ENCODE results near the gene NFYC. TPM values are rescaled to one million over a fixed set of nuclear protein-coding genes. Genes with fewer than 3 reads are reported as not detected.

NFYC gene
- total and polyA plus RNA-seq, 3 experiments from 2014 or later, result 51.3 to 61.6 (median 61.3) TPM

GRCh38 chr1:40661678-40662077, 29.8 kb upstream of the NFYC start:
- no peaks in the 10 kb centered on the region for H3K36me3 Mint-ChIP-seq
- H3K27ac Mint-ChIP-seq, result no peak overlapping the region
- Histone ChIP-seq H3K27ac (ENCODE audit: low read depth, low read length) (no peak overlapping the region), H3K9me3 (ENCODE audit: low read length) (no peaks in the 10 kb centered on the region), H3K27me3 (ENCODE audit: insufficient read depth, low read length, poor library complexity, severe bottlenecking) (no peaks in the 10 kb centered on the region), H3K4me1 (ENCODE audit: insufficient read depth, low read length) (peaks cover 17% of the 10 kb centered on the region), H3K4me3 (ENCODE audit: low read length) (no peak overlapping the region), H3K36me3 (ENCODE audit: insufficient read depth, low read length) (no peaks in the 10 kb centered on the region)
- no peak overlapping the region for H3K4me3 Mint-ChIP-seq
- no peak for DNase-seq
- ChIA-PET CTCF (no interaction called here), POLR2A (interaction anchor here (0.6 kb wide), 1 partner anchor 29 kb away, joined by 3 read pairs; no protein-coding TSS in a partner anchor)
- no peaks in the 10 kb centered on the region for H3K9me3 Mint-ChIP-seq
- H3K27me3 Mint-ChIP-seq, result peaks cover 0 to 1% of the 10 kb centered on the region in 2 donors
- H3K4me1 Mint-ChIP-seq, result peaks cover 18 to 32% (median 20%) of the 10 kb centered on the region in 3 donors

DNA sequence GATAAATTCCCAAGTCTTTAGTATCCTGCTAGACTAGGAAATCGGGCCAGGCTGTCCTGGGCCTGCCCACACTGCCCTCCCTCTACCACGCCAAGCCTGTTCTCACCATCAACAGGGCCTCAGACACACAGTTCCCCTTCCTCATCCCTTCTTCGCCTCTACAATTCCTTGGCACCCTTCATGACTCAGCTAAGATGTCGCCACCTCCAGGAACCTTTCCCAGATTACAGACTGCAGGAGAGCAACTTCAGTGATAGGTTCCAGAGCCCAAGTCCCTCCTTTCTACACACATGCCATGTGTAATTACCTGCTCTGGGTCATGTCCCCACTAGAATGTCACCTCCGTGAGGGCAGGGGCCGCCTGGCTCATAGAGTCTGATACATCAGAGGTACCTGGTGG, 29.4 kb upstream of the NFYC start:
- H3K4me1 Mint-ChIP-seq, result peaks cover 18 to 32% (median 20%) of the 10 kb centered on the region in 3 donors
- CTCF ChIA-PET, result no interaction called here
- no peaks in the 10 kb centered on the region for H3K9me3 Mint-ChIP-seq
- Histone ChIP-seq H3K27ac (ENCODE audit: low read depth, low read length) (no peak overlapping the region), H3K4me3 (ENCODE audit: low read length) (no peak overlapping the region), H3K4me1 (ENCODE audit: insufficient read depth, low read length) (peaks cover 17% of the 10 kb centered on the region), H3K9me3 (ENCODE audit: low read length) (no peaks in the 10 kb centered on the region), H3K36me3 (ENCODE audit: insufficient read depth, low read length) (no peaks in the 10 kb centered on the region), H3K27me3 (ENCODE audit: insufficient read depth, low read length, poor library complexity, severe bottlenecking) (no peaks in the 10 kb centered on the region)
- no peak overlapping the region for H3K4me3 Mint-ChIP-seq
- H3K27me3 Mint-ChIP-seq, result peaks cover 0 to 1% of the 10 kb centered on the region in 2 donors
- POLR2A ChIA-PET, result interaction anchor here (0.6 kb wide), 1 partner anchor 29 kb away, joined by 3 read pairs; no protein-coding TSS in a partner anchor
- no peak for DNase-seq
- H3K27ac Mint-ChIP-seq, result peak overlapping the region in 1 of 8 donors; percentile 81
- H3K36me3 Mint-ChIP-seq, result no peaks in the 10 kb centered on the region

- ChIA-PET CTCF (no interaction called here), POLR2A (no interaction called here)
- H3K4me3 ChIP-seq (ENCODE audit: low read length), result no peak overlapping the region
- DNase-seq, result no peak
- Mint-ChIP-seq H3K27ac (peak overlapping the region in 3 of 8 donors; percentile 15 to 84 (median 79)), H3K4me1 (peaks cover 18 to 34% (median 24%) of the 10 kb centered on the region in 3 donors), H3K27me3 (peaks cover 0 to 1% of the 10 kb centered on the region in 2 donors), H3K36me3 (no peaks in the 10 kb centered on the region), H3K4me3 (peak overlapping the region in 4 of 7 donors; percentile 23 to 76 (median 38)), H3K9me3 (no peaks in the 10 kb centered on the region)
- no peaks in the 10 kb centered on the region for H3K36me3 ChIP-seq (ENCODE audit: insufficient read depth, low read length)
- H3K9me3 ChIP-seq (ENCODE audit: low read length), result no peaks in the 10 kb centered on the region
- H3K27ac ChIP-seq (ENCODE audit: low read depth, low read length), result no peak overlapping the region
- no peaks in the 10 kb centered on the region for H3K27me3 ChIP-seq (ENCODE audit: insufficient read depth, low read length, poor library complexity, severe bottlenecking)
- H3K4me1 ChIP-seq (ENCODE audit: insufficient read depth, low read length), result peaks cover 17% of the 10 kb centered on the region
Measured at GRCh38 chr1:40662864-40663263, 28.6 kb upstream of the NFYC start.

GRCh38 chr1:40663324-40664166, 28.0 kb upstream of the NFYC start:
- Mint-ChIP-seq H3K27me3 (peaks cover 0 to 1% of the 10 kb centered on the region in 2 donors), H3K4me3 (peak overlapping the region in 6 of 7 donors; percentile 35 to 88 (median 53)), H3K9me3 (no peaks in the 10 kb centered on the region), H3K27ac (peak overlapping the region in 4 of 8 donors; percentile 10 to 89 (median 76)), H3K36me3 (no peaks in the 10 kb centered on the region), H3K4me1 (peaks cover 18 to 36% (median 25%) of the 10 kb centered on the region in 3 donors)
- Histone ChIP-seq H3K9me3 (ENCODE audit: low read length) (no peaks in the 10 kb centered on the region), H3K27me3 (ENCODE audit: insufficient read depth, low read length, poor library complexity, severe bottlenecking) (no peaks in the 10 kb centered on the region), H3K4me3 (ENCODE audit: low read length) (no peak overlapping the region), H3K4me1 (ENCODE audit: insufficient read depth, low read length) (peaks cover 17% of the 10 kb centered on the region), H3K36me3 (ENCODE audit: insufficient read depth, low read length) (no peaks in the 10 kb centered on the region), H3K27ac (ENCODE audit: low read depth, low read length) (no peak overlapping the region)
- POLR2A ChIA-PET, result no interaction called here
- CTCF ChIA-PET, result no interaction called here
- DNase-seq, result no peak

DNA sequence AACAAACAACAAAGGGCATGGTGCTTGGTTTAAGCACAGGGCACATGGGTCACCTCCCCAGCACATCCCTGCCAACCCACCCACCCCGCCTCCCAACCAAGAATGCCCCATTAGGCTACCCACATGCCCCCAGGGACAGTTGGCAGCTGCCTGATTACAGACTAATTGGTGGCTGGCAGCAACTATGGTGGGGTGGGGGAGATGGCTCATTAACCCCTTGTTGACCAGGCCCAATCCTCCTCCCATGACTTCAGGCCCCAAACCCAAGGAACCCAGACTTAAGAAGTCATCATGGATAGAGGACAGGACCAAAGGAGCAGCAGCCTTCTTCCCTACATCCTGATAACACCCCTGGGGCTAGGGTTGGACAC, 27.4 kb upstream of the NFYC start:
- CTCF ChIA-PET, result no interaction called here
- POLR2A ChIA-PET, result no interaction called here

DNA sequence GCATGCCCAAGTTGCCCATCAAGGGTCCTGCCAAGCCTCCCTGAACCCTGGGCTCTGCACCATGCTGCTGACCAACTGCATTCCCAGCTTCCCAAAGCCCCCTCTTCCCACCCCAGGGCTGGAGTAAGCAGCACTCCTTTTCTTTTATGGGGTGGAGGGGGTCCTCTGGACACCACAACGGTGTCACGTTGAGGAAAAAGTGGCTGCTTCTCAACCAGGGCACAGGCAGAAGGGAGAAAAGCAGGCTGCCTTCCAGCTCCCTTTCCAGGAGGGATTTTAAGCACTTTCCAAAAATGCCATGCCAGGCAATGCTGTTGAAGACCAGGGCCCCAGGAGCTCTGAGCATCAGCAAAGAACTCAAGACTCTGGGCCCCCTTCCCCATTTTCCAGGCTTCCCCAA, 26.7 kb upstream of the NFYC start:
- H3K36me3 Mint-ChIP-seq, result no peaks in the 10 kb centered on the region

More for the DNA sequence above, 27.4 kb upstream of the NFYC start:
- DNase-seq, result no peak
- peaks cover 0 to 1% of the 10 kb centered on the region in 2 donors for H3K27me3 Mint-ChIP-seq
- H3K4me1 Mint-ChIP-seq, result peaks cover 19 to 42% (median 31%) of the 10 kb centered on the region in 3 donors
- no peaks in the 10 kb centered on the region for H3K9me3 Mint-ChIP-seq
- Histone ChIP-seq H3K36me3 (ENCODE audit: insufficient read depth, low read length) (no peaks in the 10 kb centered on the region), H3K4me1 (ENCODE audit: insufficient read depth, low read length) (peaks cover 17% of the 10 kb centered on the region), H3K9me3 (ENCODE audit: low read length) (no peaks in the 10 kb centered on the region), H3K27me3 (ENCODE audit: insufficient read depth, low read length, poor library complexity, severe bottlenecking) (no peaks in the 10 kb centered on the region), H3K4me3 (ENCODE audit: low read length) (no peak overlapping the region), H3K27ac (ENCODE audit: low read depth, low read length) (no peak overlapping the region)
- no peaks in the 10 kb centered on the region for H3K36me3 Mint-ChIP-seq
- H3K27ac Mint-ChIP-seq, result peak overlapping the region in 4 of 8 donors; percentile 23 to 89 (median 64)
- H3K4me3 Mint-ChIP-seq, result peak overlapping the region; percentile 67 to 93 (median 79)

DNA sequence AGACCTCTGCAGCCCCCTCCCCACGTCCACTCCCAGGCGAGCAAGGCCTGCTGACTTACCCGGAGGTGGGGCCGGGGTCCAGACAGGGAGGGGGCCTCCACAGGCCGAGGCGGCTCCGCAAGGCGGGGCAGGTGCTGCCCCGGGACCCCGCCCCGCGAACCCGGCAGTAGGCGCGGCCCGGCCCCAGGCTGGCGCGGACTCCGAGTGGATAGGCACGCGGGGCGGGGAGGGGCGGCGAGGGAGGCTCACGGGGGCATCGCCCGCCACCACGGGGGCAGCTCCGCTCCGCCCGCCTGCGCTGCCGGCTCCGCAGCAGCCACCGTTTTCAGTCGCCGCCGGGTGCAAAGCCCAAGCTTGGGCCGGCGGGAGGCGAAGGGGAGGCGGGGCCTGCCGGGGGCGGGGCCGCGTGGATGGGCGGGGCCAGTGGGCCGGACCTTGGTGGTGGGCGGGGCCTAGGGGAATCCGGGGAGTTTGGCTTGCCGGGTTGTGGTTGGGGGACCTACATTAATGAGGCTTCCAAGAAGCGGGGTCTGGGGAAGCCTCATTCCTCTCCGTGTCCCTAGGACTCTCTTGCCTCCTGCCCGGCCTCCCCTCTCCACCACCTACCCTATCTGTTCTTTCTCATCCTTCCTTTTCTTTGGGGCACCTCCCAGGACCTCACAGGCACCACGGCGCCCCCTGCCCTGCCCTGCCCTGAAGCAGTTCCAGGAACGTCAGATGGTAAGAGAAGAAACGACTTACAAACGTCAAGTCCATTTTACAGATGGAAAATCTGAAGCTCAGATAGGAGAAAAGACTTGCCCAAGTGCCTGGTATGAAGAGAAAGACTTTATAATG, 26.0 kb upstream of the NFYC start, which contains the start of gene RIMS3:
Gene RIMS3 (minus strand): TSS at position 348 of the 837 bp plus-strand sequence. CDS start 23,757 bp downstream, outside the sequence.
- peak within 1 kb of the TSS; percentile 78 to 93 (median 89) for H3K4me3 Mint-ChIP-seq
- H3K27ac Mint-ChIP-seq, result peak within 1 kb of the TSS in 5 of 8 donors; percentile 48 to 90 (median 73)
- Histone ChIP-seq H3K36me3 (ENCODE audit: insufficient read depth, low read length) (no peaks in the 10 kb centered on the region), H3K4me1 (ENCODE audit: insufficient read depth, low read length) (peaks cover 17% of the 10 kb centered on the region), H3K9me3 (ENCODE audit: low read length) (no peaks in the 10 kb centered on the region), H3K27me3 (ENCODE audit: insufficient read depth, low read length, poor library complexity, severe bottlenecking) (no peaks in the 10 kb centered on the region), H3K27ac (ENCODE audit: low read depth, low read length) (peak within 1 kb of the TSS; percentile 24), H3K4me3 (ENCODE audit: low read length) (peak within 1 kb of the TSS; percentile 65)
- DNase-seq, result peak; percentile 76 to 85 (median 78)
- POLR2A ChIA-PET, result interaction anchor here (1.5 kb wide), 1 partner anchor 26 kb away, joined by 8 read pairs; the partner anchor contains the start of gene NFYC
- H3K27me3 Mint-ChIP-seq, result no peaks in the 10 kb centered on the region
- H3K4me1 Mint-ChIP-seq, result peaks cover 21 to 44% (median 31%) of the 10 kb centered on the region in 3 donors
- H3K9me3 Mint-ChIP-seq, result no peaks in the 10 kb centered on the region
- H3K36me3 Mint-ChIP-seq, result no peaks in the 10 kb centered on the region
- CTCF ChIA-PET, result interaction anchor here (1.2 kb wide), 1 partner anchor 39 kb away, joined by 4 read pairs; no protein-coding TSS in a partner anchor

More for the DNA sequence above, 26.7 kb upstream of the NFYC start:
- Histone ChIP-seq H3K27me3 (ENCODE audit: insufficient read depth, low read length, poor library complexity, severe bottlenecking) (no peaks in the 10 kb centered on the region), H3K36me3 (ENCODE audit: insufficient read depth, low read length) (no peaks in the 10 kb centered on the region), H3K9me3 (ENCODE audit: low read length) (no peaks in the 10 kb centered on the region), H3K4me1 (ENCODE audit: insufficient read depth, low read length) (peaks cover 17% of the 10 kb centered on the region), H3K4me3 (ENCODE audit: low read length) (no peak overlapping the region), H3K27ac (ENCODE audit: low read depth, low read length) (no peak overlapping the region)
- H3K27me3 Mint-ChIP-seq, result peaks cover 0 to 1% of the 10 kb centered on the region in 2 donors
- peak overlapping the region in 3 of 8 donors; percentile 60 to 73 (median 68) for H3K27ac Mint-ChIP-seq
- peaks cover 19 to 44% (median 31%) of the 10 kb centered on the region in 3 donors for H3K4me1 Mint-ChIP-seq
- no peak for DNase-seq
- CTCF ChIA-PET, result no interaction called here
- H3K4me3 Mint-ChIP-seq, result peak overlapping the region; percentile 54 to 93 (median 78)
- no peaks in the 10 kb centered on the region for H3K9me3 Mint-ChIP-seq
- POLR2A ChIA-PET, result interaction anchor here (1.5 kb wide), 1 partner anchor 27 kb away, joined by 8 read pairs; the partner anchor contains the start of gene NFYC

Measured in CD8-positive, alpha-beta memory T cell (primary cell).